B cell (primary cell): ENCODE measurements around the gene SKIDA1.

Experiments used
- EZH2 ChIP-seq: IDR thresholded peaks from 2 replicates; pipeline ENCODE4 v1.6.1; 2012; ENCODE audit warnings: borderline replicate concordance, low read depth, mild to moderate bottlenecking, moderate library complexity, low read length; ENCODE audit not compliant: insufficient read depth, poor library complexity, severe bottlenecking
- TF ChIP-seq, protein P1 (sequence below): fragments of 200-600 bp; IDR thresholded peaks from one replicate; pipeline ENCODE4 v1.8.0; 2022; ENCODE audit warnings: antibody characterized with exemption, mild to moderate bottlenecking

DNA sequence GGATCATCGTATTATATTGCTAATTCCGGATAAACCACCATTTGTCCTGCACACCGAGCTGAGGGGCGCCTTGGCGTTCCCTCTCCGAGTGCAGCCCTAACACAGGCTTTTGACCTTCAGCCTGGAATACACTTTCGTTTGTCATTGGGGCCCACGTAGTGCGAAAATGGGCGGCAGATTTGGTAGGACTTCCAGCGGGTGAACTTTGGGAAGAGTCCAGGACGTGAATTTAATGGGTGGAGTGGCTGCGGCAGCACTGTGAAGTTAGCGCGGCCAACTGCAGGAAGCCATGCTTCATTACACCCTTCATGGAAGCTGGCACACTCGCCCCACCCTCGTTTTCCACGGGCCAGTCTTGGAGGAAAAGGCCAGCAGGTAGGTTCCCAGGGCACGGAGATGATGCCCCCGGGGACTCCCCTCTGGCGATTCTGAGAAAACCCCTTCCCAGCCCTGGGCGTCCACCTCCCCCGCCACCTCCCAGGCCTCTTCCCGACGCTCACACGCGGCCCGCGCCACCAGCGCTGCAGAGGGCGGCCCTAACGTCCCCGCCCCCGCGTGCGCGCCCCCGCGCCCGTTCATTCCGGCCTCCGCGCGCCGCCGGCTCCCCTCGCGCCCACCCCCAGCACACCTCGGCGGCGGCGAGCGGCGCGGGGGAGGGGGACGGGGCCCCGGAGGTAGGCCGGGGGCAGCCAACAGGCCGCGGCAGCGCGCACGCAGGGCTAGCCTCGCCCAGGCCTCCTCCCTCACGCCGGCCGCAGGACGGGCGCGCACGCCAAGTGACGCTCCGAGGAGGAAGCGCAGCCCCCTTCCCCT lies 8.2 kb upstream of the SKIDA1 start, which contains the start of gene MLLT10:
- TF ChIP-seq, protein P1, sequence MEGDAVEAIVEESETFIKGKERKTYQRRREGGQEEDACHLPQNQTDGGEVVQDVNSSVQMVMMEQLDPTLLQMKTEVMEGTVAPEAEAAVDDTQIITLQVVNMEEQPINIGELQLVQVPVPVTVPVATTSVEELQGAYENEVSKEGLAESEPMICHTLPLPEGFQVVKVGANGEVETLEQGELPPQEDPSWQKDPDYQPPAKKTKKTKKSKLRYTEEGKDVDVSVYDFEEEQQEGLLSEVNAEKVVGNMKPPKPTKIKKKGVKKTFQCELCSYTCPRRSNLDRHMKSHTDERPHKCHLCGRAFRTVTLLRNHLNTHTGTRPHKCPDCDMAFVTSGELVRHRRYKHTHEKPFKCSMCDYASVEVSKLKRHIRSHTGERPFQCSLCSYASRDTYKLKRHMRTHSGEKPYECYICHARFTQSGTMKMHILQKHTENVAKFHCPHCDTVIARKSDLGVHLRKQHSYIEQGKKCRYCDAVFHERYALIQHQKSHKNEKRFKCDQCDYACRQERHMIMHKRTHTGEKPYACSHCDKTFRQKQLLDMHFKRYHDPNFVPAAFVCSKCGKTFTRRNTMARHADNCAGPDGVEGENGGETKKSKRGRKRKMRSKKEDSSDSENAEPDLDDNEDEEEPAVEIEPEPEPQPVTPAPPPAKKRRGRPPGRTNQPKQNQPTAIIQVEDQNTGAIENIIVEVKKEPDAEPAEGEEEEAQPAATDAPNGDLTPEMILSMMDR: no peak
- TF ChIP-seq EZH2: no peak
